ENCODE measurements around the gene CRHR1.

- no peak for TF ChIP-seq TAF1 (IDR thresholded peaks at IDR 0.05; ENCODE audit: low read depth, low read length)
- TF ChIP-seq POLR2A (IDR thresholded peaks at IDR 0.05; ENCODE audit: low read depth, low read length) = no peak
Observed at GRCh38 chr17:45819632-45820031, 35.5 kb downstream of the CRHR1 start.
